ACC112 (cell line): ENCODE data around the gene FAM193B.
"Not testable (repeated sequence)": the region's sequence is repeated elsewhere in the genome, so short reads cannot be mapped to it uniquely, and the experiment has no call there.

Experiments used
- H2AFZ ChIP-seq: fragments of 200-600 bp; sonication (generic); one replicate; pipeline ENCODE4 v1.6.0; 2017; ENCODE audit warnings: antibody characterized with exemption, low read length; ENCODE audit not compliant: unreplicated experiment
- H3K27ac ChIP-seq: fragments of 200-600 bp; sonication (generic); 2 replicates; pipeline ENCODE4 v1.5.1; 2014; ENCODE audit warnings: low read depth, mild to moderate bottlenecking, antibody characterized with exemption, low read length, moderate library complexity
- H3K27me3 ChIP-seq: fragments of 200-600 bp; sonication (generic); 2 replicates; pipeline ENCODE4 v1.6.1; 2014; ENCODE audit warnings: mild to moderate bottlenecking, antibody characterized with exemption, low read length, moderate library complexity, mixed read lengths; ENCODE audit not compliant: insufficient read depth
- H3K36me3 ChIP-seq: fragments of 200-600 bp; sonication (generic); 2 replicates; pipeline ENCODE4 v1.6.1; 2016; ENCODE audit warnings: mild to moderate bottlenecking, antibody characterized with exemption, low read length, moderate library complexity, mixed read lengths; ENCODE audit not compliant: insufficient read depth
- H3K4me1 ChIP-seq: fragments of 200-600 bp; sonication (generic); one replicate; pipeline ENCODE4 v1.6.1; 2016; ENCODE audit warnings: low read length, mixed read lengths; ENCODE audit not compliant: insufficient read depth, unreplicated experiment, control insufficient read depth
- H3K4me3 ChIP-seq: fragments of 200-600 bp; sonication (generic); 2 replicates; pipeline ENCODE4 v1.5.1; 2014; ENCODE audit warnings: mild to moderate bottlenecking, low read depth, low read length
- H3K79me2 ChIP-seq: fragments of 200-600 bp; sonication (generic); one replicate; pipeline ENCODE4 v1.6.0; 2016; ENCODE audit warnings: low read length; ENCODE audit not compliant: control insufficient read depth, unreplicated experiment, insufficient read depth

FAM193B gene

DNA sequence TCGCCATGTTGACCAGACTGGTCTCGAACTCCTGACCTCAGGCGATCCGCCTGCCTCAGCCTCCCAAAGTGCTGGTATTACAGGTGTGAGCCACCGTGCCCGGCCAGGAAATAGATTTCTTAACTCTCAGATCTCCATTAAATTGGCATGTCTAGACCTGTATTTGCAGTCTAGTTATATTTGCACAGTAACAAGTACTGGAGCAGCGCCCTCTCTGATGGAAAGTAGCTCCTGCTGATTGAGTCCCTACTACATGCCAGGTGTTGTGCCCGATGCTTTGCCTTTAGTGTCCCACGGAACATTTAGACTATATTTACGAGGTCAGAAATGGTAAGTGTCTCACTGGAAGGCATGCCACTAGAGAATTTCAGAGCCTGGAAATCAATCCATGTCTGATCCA lies 21.8 kb upstream of the FAM193B start:
- Histone ChIP-seq H2AFZ (no peak overlapping the region), H3K4me1 (no peaks in the 10 kb centered on the region), H3K36me3 (no peaks in the 10 kb centered on the region), H3K79me2 (no peaks in the 10 kb centered on the region), H3K27ac (no peak overlapping the region), H3K27me3 (peaks cover 17% of the 10 kb centered on the region), H3K4me3 (no peak overlapping the region)

DNA sequence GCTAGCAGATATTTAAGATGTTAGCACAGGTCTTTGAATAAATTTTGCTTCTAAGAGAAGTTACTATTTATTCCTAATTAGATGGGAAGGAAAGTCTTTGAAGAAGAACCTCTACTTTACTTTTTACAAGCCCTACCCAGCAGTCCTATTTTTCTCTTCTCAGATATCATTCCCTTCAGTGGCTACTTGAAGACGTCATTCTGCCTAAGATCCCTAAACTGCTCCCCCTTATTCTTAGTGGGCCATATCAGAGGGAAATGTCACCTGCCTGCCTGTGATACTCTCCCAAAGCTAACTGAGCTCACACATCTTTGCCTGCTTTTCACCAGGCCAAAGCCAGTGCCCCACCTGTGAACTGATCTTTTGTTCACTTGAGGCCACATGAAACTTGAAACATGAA lies 21.1 kb upstream of the FAM193B start:
- Histone ChIP-seq H3K79me2 (no peaks in the 10 kb centered on the region), H3K27ac (no peak overlapping the region), H3K4me3 (no peak overlapping the region), H3K4me1 (no peaks in the 10 kb centered on the region), H3K36me3 (no peaks in the 10 kb centered on the region), H3K27me3 (peaks cover 17% of the 10 kb centered on the region), H2AFZ (no peak overlapping the region)

DNA sequence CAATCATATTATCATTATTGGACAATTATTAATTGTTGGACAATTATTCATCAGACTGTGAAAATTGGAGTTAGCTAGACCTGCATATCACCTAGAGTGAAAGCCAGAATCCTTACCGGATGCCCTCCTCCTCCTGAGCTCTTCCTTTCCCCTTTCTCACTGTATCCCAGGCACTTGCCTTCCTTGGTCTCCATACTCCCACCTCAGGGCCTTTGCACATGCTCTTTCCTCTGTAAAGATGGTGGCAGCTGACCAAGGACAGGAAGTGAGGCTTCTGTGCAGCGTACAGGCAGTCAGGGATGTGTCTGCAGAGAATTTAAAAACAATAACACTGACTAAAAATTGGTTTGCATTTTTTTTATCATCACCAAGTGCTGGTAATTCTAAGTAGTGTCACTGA lies 15.5 kb upstream of the FAM193B start:
- Histone ChIP-seq H3K4me3 (no peak overlapping the region), H2AFZ (no peak overlapping the region), H3K27me3 (peaks cover 23% of the 10 kb centered on the region), H3K79me2 (no peaks in the 10 kb centered on the region), H3K27ac (no peak overlapping the region), H3K36me3 (no peaks in the 10 kb centered on the region), H3K4me1 (no peaks in the 10 kb centered on the region)

DNA sequence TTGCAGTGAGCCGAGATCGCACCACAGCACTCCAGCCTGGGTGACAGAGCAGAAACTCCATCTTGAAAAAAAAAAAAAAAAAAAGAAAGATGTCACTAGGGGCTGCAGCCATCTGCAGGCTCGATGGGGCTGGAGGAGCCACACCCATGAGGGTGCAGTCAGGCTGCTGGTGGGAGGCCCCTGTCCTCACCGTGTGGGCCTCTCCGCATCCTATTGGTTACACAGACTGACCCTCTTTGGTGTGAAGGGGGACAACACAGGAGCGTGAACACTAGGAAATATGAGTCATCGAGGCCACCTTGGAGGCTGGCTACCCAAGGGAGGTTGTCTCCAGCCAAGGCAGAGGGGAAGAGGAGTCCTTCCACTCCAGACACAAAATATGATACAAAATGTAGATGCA lies 14.0 kb upstream of the FAM193B start:
- Histone ChIP-seq H3K27me3 (peaks cover 18% of the 10 kb centered on the region), H3K79me2 (no peaks in the 10 kb centered on the region), H2AFZ (no peak overlapping the region), H3K4me3 (no peak overlapping the region), H3K36me3 (no peaks in the 10 kb centered on the region), H3K27ac (no peak overlapping the region), H3K4me1 (no peaks in the 10 kb centered on the region)

DNA sequence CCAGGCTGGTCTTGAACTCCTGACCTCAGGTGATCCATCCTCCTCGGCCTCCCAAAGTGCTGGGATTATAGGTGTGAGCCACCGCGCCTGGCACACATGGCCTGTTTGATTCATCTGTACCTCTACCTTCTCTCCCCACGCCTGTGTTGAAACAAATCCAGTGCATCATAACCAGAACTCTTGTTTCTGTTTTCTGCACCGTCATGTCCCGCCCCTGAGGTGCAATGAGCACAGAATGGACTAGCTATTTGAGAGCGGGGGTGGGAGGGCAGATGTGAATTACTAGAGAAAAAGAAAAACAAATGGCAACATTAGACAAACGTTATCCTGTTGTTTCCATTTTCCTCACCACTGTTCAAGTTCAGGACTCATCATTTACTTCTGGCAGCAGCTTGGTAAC lies 10.7 kb upstream of the FAM193B start:
- Histone ChIP-seq H2AFZ (no peak overlapping the region), H3K4me3 (no peak overlapping the region), H3K27ac (no peak overlapping the region)

DNA sequence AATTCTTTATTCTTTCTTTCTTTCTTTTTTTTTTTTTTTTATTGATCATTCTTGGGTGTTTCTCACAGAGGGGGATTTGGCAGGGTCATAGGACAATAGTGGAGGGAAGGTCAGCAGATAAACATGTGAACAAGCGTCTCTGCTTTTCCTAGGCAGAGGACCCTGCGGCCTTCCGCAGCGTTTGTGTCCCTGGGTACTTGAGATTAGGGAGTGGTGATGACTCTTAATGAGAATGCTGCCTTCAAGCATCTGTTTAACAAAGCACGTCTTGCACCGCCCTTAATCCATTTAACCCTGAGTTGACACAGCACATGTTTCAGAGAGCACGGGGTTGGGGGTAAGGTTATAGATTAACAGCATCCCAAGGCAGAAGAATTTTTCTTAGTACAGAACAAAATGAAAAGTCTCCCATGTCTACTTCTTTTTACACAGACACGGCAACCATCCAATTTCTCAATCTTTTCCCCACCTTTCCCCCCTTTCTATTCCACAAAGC lies 5.1 kb upstream of the FAM193B start:
- not testable (repeated sequence) for H3K27me3 ChIP-seq, H3K4me3 ChIP-seq, H3K79me2 ChIP-seq, H2AFZ ChIP-seq, H3K27ac ChIP-seq, H3K36me3 ChIP-seq, H3K4me1 ChIP-seq

More for the DNA sequence above, 10.7 kb upstream of the FAM193B start:
- Histone ChIP-seq H3K27me3 (peaks cover 17% of the 10 kb centered on the region), H3K36me3 (no peaks in the 10 kb centered on the region), H3K4me1 (peaks cover 3% of the 10 kb centered on the region), H3K79me2 (no peaks in the 10 kb centered on the region)

DNA sequence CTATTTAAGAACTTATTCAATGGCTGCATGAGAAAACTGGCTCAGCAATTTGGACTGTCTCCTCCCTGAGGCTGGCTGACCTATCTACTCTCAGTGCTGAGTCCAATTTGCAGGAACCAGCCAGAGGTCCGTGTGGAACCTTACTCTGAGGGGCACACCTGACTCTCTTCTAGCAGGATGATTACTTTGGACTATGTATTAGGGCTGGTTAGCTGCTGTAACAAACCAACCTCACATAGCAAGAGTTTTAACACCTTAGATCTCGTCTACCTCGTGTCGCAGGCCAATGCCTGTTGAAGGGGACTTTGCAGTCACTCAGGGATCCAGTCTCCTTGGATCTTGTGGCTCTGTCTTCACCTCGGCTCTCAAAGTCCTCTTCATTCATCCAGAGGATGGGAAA lies 3.4 kb upstream of the FAM193B start:
- Histone ChIP-seq H3K27ac (no peak overlapping the region), H3K27me3 (no peaks in the 10 kb centered on the region)

DNA sequence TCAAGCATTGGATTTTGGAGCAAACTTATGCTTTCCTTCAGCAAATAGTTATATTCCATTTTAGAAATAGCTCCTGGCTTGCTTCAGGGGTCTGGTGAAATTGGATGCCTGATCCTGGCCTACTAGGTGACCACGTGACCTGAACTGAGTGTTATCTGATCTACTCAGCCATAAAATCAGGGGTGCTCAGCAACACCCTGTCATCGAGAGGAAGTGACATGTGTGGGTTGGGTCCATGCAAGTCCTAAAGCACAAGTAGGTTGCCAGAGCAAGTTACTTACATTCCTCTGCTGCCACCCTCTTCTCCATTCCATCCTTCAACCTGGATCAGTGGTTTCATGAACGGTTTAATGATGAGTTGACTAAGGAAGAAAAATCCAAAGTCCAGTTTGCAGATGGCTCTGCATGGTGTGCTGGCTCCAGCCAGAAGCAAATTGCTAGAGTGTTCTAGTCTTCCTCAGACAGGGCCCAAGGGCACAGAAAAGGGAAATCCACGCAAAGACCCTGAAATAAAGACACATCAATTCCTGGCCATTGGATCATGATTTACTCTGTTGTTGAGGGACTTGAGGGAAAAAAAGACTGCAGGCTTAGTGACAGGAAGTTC lies 2.8 kb upstream of the FAM193B start:
- Histone ChIP-seq H3K27me3 (no peaks in the 10 kb centered on the region), H2AFZ (no peak overlapping the region), H3K4me1 (peaks cover 10% of the 10 kb centered on the region), H3K27ac (no peak overlapping the region), H3K36me3 (peaks cover under 1% of the 10 kb centered on the region; the same call in 1 of the 2 replicates), H3K79me2 (peaks cover 20% of the 10 kb centered on the region), H3K4me3 (no peak overlapping the region)

More for the DNA sequence above, 3.4 kb upstream of the FAM193B start:
- Histone ChIP-seq H3K79me2 (peaks cover 14% of the 10 kb centered on the region), H3K36me3 (no peaks in the 10 kb centered on the region), H3K4me3 (no peak overlapping the region), H2AFZ (no peak overlapping the region), H3K4me1 (peaks cover 5% of the 10 kb centered on the region)

DNA sequence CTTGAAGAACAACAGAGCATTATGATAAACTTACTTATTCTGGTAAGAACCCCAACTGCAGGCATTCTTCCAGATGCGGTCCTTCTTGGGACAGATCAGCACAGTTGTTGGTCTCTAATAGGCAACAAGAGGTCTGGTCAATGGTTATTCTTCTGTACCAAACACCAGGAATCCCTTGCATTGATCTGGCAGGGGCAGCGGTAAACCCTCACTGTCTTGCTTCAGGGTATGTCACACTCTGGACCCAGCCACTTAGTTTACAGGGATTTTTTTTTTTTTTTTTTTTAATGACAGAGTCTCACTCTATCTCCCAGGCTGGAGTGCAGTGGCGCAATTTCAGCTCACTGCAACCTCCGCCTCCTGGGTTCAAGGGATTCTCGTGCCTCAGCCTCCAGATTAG lies 1.3 kb upstream of the FAM193B start:
- H3K79me2 ChIP-seq = peaks cover 34% of the 10 kb centered on the region
- H2AFZ ChIP-seq = no peak overlapping the region
- no peaks in the 10 kb centered on the region for H3K27me3 ChIP-seq
- no peak overlapping the region for H3K27ac ChIP-seq
- peaks cover 9% of the 10 kb centered on the region; the same call in 1 of the 2 replicates for H3K36me3 ChIP-seq
- H3K4me1 ChIP-seq = peaks cover 7% of the 10 kb centered on the region
- no peak overlapping the region; the same call in 1 of the 2 replicates for H3K4me3 ChIP-seq

DNA sequence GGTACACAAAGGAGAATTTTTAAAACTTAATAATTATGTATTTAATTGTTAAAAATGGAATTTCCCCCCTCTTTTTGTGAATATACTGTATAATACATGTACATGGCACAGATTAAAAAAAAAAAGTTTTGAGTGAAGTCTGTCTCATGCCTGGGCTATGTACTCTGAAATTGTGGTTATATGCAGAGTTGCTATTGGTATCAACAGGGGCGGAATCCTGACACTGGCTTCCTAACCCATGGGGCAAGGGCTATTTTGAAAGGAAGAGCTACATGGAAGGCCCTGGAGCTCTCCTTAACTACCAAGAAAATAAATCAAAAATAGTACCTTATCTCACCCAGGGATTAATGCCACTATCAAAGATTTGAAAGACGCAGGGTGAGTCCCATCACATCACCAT lies 865 bp upstream of the FAM193B start:
- Histone ChIP-seq H3K27me3 (no peaks in the 10 kb centered on the region), H3K27ac (no peak overlapping the region), H3K79me2 (peaks cover 38% of the 10 kb centered on the region), H2AFZ (peak overlapping the region; percentile 92), H3K36me3 (peaks cover 9% of the 10 kb centered on the region; the same call in 1 of the 2 replicates), H3K4me1 (peaks cover 11% of the 10 kb centered on the region), H3K4me3 (peak overlapping the region; percentile 92; the same call in 1 of the 2 replicates)

DNA sequence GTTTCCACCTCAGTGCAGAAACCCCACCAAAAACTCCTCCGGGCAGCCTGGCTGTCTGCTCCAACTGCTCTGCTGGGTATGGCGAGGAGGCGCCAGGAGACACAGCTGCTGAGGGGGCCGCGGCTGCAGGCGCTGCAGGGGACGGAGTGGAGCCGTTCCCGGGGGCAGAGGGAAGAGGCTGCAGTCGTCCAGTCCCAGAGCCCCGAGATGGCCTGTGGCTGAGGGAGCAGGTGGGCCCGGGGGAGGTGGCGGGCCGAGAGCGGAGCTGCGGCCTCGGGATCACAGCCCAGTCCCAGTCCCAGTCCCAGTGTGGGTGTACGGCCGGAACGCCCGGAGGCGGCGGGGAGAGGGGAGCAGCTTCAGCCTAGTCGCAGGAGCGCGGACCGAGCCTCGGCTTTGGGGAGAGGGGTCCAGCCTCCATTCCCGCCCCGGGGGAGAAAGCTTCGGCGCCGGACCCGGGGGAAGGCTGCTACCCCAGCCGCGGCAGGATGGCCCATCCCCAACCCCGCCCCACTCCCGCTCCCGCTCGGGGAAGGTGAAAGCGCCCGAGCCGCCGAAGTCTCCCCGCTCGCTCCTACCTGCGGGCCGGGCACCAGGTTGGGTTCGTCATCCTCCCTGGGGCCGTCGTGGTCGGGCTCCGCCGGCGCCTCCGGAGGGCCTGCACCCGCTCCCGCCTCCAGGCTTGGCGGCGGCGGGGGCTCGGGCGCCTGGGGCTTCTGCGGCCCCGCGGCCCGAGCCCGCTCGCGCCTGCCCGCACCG lies 513 bp downstream of the FAM193B start:
- peak overlapping the region; percentile 92 for H3K4me3 ChIP-seq
- peaks cover 9% of the 10 kb centered on the region; the same call in 1 of the 2 replicates for H3K36me3 ChIP-seq
- H3K4me1 ChIP-seq = peaks cover 13% of the 10 kb centered on the region
- peak overlapping the region; percentile 33 for H2AFZ ChIP-seq
- H3K27ac ChIP-seq = peak overlapping the region; percentile 25; the same call in 1 of the 2 replicates
- H3K79me2 ChIP-seq = peaks cover 49% of the 10 kb centered on the region
- H3K27me3 ChIP-seq = no peaks in the 10 kb centered on the region
